A673 (cell line): Measurements from ENCODE around the gene ZNF418.

Source experiments
- CTCF ChIP-seq: fragments of 300-800, 200-600 bp; sonication (generic); conservative IDR thresholded peaks from 2 replicates; pipeline ENCODE4 v1.5.1; 2017; ENCODE audit warnings: low read depth, mild to moderate bottlenecking, antibody characterized with exemption, low read length, moderate library complexity, mixed read lengths
- EZH2 ChIP-seq: fragments of 200-600 bp; sonication (generic); IDR thresholded peaks from 2 replicates; pipeline ENCODE4 v1.6.1; 2017; ENCODE audit warnings: borderline replicate concordance, low read depth, mild to moderate bottlenecking, mixed read lengths, antibody characterized with exemption, low read length; ENCODE audit not compliant: poor library complexity, severe bottlenecking

GRCh38 chr19:57947088-57947418, 11.9 kb upstream of the ZNF418 start:
- no peak for TF ChIP-seq EZH2
- TF ChIP-seq CTCF = no peak
